NCI-H82 treated with DMSO at 0.1 percent for 48 hours (cell line): ENCODE data around the gene CYP4X1.
"Not testable (repeated sequence)": the region's sequence is repeated elsewhere in the genome, so short reads cannot be mapped to it uniquely, and the experiment has no call there.

ENCODE experiments used
- DNase-seq: peaks from one replicate; lab custom pipeline; 2025; ENCODE audit not compliant: unreplicated experiment; lab: John Stamatoyannopoulos, UW

Gene CYP4X1

DNA sequence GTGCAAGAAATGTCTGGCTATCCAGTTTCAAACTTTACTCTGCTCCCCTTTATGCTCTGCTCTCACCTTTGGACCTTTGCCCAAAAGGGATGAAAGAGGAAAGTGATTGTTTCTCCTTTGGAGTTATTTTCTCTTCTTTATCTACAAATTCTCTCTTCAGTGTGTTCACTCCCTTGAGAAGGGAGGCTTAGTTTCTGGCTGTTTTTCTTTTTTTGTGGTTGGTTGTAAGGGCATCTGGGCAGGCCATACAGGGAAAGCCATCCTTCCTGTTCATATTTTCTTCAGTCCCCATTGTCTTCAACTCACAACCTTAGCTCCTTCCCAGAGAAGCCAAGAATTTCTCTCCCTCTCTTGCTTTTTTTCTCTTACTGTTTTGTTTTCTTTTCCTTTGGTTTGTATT is 46.0 kb downstream of the CYP4X1 start:
- not testable (repeated sequence) for DNase-seq

- DNase-seq = not testable (repeated sequence)
These were observed 65.9 kb downstream of the CYP4X1 start for GRCh38 chr1:47089356-47089755.

DNA sequence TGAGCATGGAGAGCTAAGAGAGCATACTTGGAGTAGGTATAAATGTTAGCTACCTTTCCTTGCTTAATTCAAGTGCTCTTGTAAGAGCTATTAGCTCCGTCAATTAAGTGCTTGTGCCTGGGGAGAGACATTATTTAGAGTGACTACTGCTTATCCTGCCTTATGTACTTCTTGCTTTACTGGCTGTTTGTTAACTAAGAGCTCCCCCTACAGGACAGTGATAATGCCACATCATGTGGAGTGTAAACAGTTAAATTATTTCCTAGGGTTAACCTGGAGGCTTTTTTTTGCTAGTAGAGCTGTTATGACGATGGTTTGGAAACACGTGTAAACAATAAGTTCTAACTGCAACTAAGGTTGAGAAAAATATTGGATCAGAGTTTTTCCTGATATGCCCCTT is 68.0 kb downstream of the CYP4X1 start:
- not testable (repeated sequence) for DNase-seq
